HG03066 (cell line): Measurements from ENCODE around the gene ZNF574.

Source experiments
- ATAC-seq: cut with Tn5 transposase; IDR thresholded peaks from one replicate; pipeline ENCODE4 v1.9.1; 2021; ENCODE audit warnings: low read depth; ENCODE audit not compliant: unreplicated experiment

The ZNF574 gene

GRCh38 chr19:42078538-42079275, 2.7 kb downstream of the ZNF574 start:
- no peak for ATAC-seq

- no peak for ATAC-seq
Measured at GRCh38 chr19:42079276-42079669, 3.3 kb downstream of the ZNF574 start.

GRCh38 chr19:42079886-42080763, 4.2 kb downstream of the ZNF574 start:
- no peak for ATAC-seq

GRCh38 chr19:42080764-42081375, 4.9 kb downstream of the ZNF574 start:
- ATAC-seq, result no peak

DNA sequence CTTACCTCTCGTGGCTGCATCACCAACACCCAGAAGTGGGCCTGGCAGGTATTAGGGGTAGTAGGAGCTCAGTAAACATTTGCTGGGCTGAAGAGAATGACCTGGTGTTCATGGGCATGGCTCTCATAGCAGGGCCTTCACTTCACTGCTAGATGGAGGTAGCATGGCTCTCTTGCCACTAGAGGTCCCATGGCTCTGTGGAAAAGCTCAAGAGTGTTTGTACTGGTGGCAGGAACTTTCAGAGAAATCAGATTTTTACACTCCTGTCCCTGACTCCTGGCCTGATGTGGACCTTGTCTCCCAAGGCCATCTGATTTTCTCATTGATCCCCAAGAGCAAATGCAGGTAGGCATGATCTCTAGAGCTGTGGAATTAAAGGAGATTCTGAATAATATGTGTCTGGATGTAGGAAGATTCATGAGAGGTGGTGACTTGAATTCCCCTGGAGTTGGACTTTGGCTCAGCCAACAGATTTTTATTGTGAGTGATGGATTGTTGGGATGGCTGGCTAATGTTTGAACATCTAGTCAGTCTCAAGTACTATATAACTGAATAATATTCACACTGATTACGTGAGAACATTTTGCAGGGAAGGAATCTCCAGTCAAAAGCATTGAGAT, 5.7 kb downstream of the ZNF574 start:
- no peak for ATAC-seq

- ATAC-seq, result no peak
Measured at GRCh38 chr19:42083537-42083936, 7.6 kb downstream of the ZNF574 start.

DNA sequence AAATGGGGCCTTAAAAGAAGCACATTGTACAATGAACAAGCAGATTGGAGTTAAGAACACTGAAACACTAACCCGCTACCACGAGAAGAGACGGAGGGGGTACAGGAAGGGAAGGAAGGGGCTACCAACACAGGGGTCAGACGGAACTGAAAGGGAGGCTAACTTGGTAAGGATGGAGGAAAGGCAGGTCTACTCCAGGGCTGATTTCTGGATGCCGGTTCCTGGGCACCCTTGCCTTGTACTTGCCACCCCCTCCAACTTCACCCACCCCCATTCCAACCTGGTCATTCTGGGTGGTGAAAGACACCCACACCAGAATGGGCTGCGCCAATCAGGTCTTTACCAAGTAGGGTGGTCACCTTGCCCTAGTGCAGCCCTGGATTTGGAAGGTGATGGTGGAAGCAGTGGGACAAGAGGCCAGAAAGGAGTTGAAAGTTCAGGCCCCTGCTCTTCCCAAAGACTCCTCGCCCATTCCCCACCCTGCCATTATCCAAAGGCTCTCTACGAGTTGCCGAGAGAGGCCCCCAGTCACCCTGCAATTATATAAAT, 10.3 kb downstream of the ZNF574 start:
- no peak for ATAC-seq

GRCh38 chr19:42086770-42087550, 11.0 kb downstream of the ZNF574 start:
- ATAC-seq, result no peak

DNA sequence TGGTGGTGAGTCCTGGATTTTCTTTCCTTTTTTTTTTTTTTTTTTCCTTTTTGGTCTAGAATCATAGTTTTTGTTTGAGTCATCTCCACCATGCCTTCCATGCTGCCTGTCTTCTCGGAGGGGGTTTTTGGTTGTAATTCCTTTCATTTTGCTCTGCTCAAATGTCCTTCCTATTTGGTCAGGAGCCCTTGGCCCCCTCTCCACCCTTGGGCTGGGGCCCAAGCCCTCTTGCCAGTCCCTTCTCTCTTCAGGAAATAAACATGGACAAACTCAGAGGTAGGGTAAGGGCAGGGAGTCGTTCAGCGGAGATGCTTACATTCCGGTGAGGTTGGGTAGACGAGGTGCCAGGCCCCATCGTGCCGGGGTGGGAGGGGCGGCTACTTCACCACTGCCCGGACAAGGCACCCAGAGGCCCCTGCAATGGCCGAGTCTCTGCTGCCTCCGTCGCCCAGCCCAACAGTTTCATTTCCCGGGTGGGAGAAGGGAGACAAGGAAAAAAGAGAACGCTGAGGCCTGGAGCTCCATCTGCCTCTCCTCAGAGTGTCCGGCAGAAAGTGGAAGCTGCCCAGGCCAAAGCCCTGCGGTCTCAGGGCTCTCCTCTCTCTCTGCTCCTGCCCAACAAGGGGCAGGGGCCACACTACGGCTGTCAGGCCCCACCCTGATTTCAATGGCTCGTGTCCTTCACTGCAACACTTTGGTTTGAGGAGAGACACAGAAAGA, 12.7 kb downstream of the ZNF574 start:
- no peak for ATAC-seq

- no peak for ATAC-seq
Measured at GRCh38 chr19:42089191-42089750, 13.3 kb downstream of the ZNF574 start.

DNA sequence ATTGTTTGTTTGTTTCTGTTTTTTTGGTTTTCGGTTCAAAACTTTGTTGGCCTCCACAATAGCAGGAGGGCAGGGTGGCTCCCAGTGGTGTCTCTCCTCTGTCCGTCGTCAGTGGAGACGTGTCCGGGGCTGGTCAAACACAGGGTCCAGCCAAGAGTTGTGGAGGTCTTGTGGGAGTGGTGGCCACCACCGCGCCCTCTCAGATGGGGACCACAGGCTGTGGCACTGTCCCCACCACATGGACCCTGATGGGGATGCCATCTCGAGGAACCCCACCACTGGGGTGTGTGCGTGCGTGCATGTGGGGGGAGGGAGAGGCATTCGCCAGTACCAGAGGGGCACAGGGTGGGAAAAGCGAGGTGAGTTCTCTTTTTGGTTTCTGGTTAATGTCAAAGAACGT, 13.8 kb downstream of the ZNF574 start:
- no peak for ATAC-seq

DNA sequence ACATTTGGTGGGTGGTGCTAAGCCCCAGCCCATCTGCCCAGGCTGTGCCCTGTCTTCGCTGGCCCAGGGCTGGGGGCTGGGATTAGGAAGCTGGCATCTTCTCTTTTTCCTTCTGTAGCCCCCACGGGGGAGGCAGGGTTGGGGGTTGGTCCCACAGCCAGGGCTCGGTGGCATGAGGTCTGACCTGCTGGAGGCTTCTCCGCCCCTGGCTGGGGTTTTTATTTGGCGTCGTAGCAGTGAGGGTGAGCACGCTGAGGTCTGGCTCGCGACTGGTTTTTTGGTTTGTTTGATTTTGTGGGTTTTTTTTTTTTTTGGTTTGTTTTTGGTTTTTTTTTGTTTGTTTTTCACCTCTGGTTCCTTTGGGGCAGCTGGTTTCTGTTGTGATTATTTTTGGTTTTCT, 14.7 kb downstream of the ZNF574 start:
- no peak for ATAC-seq

GRCh38 chr19:42091300-42091699, 15.3 kb downstream of the ZNF574 start:
- no peak for ATAC-seq

- no peak for ATAC-seq
Measured at GRCh38 chr19:42091742-42092141, 15.8 kb downstream of the ZNF574 start.

DNA sequence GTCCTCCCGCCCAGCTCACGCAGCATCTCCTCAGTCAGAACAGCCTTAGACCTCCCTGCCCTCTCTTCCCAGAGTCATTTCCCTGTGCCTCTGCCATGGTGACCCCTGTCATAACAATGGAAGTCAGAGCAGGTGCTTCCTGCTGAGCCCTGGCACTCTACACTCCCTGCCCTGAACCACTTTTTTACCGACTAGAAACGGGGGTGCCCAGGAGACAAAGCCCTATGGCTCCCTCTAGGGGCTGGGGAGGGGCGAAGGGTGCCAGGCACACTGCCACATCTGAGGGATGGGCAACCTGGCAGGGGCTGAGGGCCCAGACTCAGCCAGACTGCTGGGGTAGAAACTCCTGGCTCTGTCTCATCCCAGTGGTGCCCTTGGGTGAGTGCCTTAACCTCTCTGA, 16.4 kb downstream of the ZNF574 start:
- ATAC-seq, result no peak

GRCh38 chr19:42093505-42093904, 17.5 kb downstream of the ZNF574 start:
- no peak for ATAC-seq

DNA sequence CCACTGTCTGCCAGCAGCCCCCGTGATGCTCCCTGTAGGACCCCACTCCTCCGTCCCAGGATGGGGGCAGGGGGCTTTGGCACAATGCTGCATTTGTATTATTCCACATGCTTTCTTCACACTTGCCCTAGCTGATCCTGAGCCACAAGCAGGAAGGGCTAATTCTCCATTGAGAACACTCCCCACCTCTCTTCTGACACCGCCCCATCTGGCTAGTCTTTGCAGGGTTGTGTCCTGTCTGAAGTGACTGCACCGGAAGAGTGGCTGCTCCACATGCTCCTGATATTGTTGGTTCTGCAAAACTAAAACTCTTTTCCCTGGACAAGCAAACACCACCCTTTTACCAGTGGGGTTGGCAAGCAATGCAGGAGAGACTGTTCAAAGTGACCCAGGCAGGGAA, 18.0 kb downstream of the ZNF574 start:
- ATAC-seq, result no peak

- ATAC-seq, result no peak
Measured at GRCh38 chr19:42095142-42095813, 19.3 kb downstream of the ZNF574 start.
